IMR-90 (cell line): ENCODE results near the gene PLAA. TPM values are rescaled to one million over a fixed set of nuclear protein-coding genes. Genes with fewer than 3 reads are reported as not detected.
A peak's percentile ranks its signal among the peaks of the same experiment; 100 is the strongest.

Experiments used
- ATAC-seq: fragments of 200-7000 bp; cut with Tn5 transposase; 2 replicates; pipeline ENCODE4 v1.9.1; 2020; ENCODE audit warnings: low read depth, mild to moderate bottlenecking, moderate library complexity
- BruUV-seq: library from RNA; stranded (reverse); fragments of 400-500 nt; replicated peaks from 2 replicates; lab custom pipeline; 2021; lab: Mats Ljungman, UMichigan
- CTCF ChIA-PET: fragments of 300-600 bp; formaldehyde crosslinking; extraction: SDS; loops from one replicate; lab custom pipeline; 2021; ENCODE audit warnings: antibody characterized with exemption; lab: Yijun Ruan, JAX
- POLR2A ChIA-PET: fragments of 300-600 bp; sonication (Branson Sonifier 250); formaldehyde crosslinking; loops from one replicate; lab custom pipeline; 2022; ENCODE audit warnings: antibody characterized with exemption; ENCODE audit not compliant: unreplicated experiment; lab: Charles Lee
- DNase-seq: peaks from one replicate; pipeline ENCODE4 v3.0.0; 2013
- H2AFZ ChIP-seq: replicated peaks from 2 replicates; pipeline ENCODE3; 2013; ENCODE audit warnings: low read length, mild to moderate bottlenecking; ENCODE audit not compliant: poor library complexity
- H2AK5ac ChIP-seq: 2 replicates; pipeline ENCODE4 v1.6.1; 2013; ENCODE audit warnings: low read depth, low read length, inconsistent platforms
- H2AK9ac ChIP-seq: replicated peaks from 2 replicates; pipeline ENCODE3; 2013; ENCODE audit warnings: mild to moderate bottlenecking, low read depth, low read length, moderate library complexity; ENCODE audit not compliant: poor library complexity
- H2BK120ac ChIP-seq: 2 replicates; pipeline ENCODE4 v1.6.1; 2013; ENCODE audit warnings: low read depth, low read length, inconsistent platforms
- H2BK15ac ChIP-seq: 3 replicates; pipeline ENCODE4 v1.6.1; 2013; ENCODE audit warnings: low read depth, low read length, inconsistent platforms
- H2BK20ac ChIP-seq: 2 replicates; pipeline ENCODE4 v1.6.1; 2013; ENCODE audit warnings: low read depth, mild to moderate bottlenecking, inconsistent platforms, low read length, moderate library complexity
- H2BK5ac ChIP-seq: 2 replicates; pipeline ENCODE4 v1.6.1; 2013; ENCODE audit warnings: mild to moderate bottlenecking, low read depth, low read length, inconsistent platforms; ENCODE audit not compliant: poor library complexity, severe bottlenecking
- H3K14ac ChIP-seq: replicated peaks from 2 replicates; pipeline ENCODE4 v1.6.1; 2013; ENCODE audit warnings: low read depth, low read length, inconsistent platforms
- H3K18ac ChIP-seq: 2 replicates; pipeline ENCODE4 v1.6.1; 2013; ENCODE audit warnings: low read depth, low read length, control low read depth
- H3K23ac ChIP-seq: 2 replicates; pipeline ENCODE4 v1.6.1; 2013; ENCODE audit warnings: low read depth, low read length, inconsistent platforms
- H3K27ac ChIP-seq: 2 replicates; pipeline ENCODE4 v1.5.1; 2013; ENCODE audit warnings: mild to moderate bottlenecking, control low read depth, low read length; ENCODE audit not compliant: insufficient read depth
- H3K27me3 ChIP-seq: 2 replicates; pipeline ENCODE4 v1.6.1; 2013; ENCODE audit warnings: low read length; ENCODE audit not compliant: control insufficient read depth, insufficient read depth
- H3K36me3 ChIP-seq: 2 replicates; pipeline ENCODE4 v1.6.1; 2013; ENCODE audit warnings: low read length, mixed read lengths; ENCODE audit not compliant: control insufficient read depth, insufficient read depth
- H3K4ac ChIP-seq: 2 replicates; pipeline ENCODE4 v1.6.1; 2013; ENCODE audit warnings: low read depth, low read length, inconsistent platforms
- H3K4me1 ChIP-seq: 2 replicates; pipeline ENCODE4 v1.6.1; 2013; ENCODE audit warnings: low read length, mixed read lengths; ENCODE audit not compliant: control insufficient read depth, insufficient read depth
- H3K4me2 ChIP-seq: 2 replicates; pipeline ENCODE4 v1.6.1; 2013; ENCODE audit warnings: low read depth, mild to moderate bottlenecking, control low read depth, low read length, moderate library complexity
- H3K4me3 ChIP-seq: 2 replicates; pipeline ENCODE4 v1.5.1; 2013; ENCODE audit warnings: low read depth, mild to moderate bottlenecking, control low read depth, low read length, moderate library complexity; ENCODE audit not compliant: insufficient read depth
- H3K56ac ChIP-seq: 2 replicates; pipeline ENCODE4 v1.6.1; 2013; ENCODE audit warnings: low read length, inconsistent platforms; ENCODE audit not compliant: insufficient read depth; ENCODE audit errors: extremely low read depth
- H3K79me1 ChIP-seq, 2 experiments: 2 replicates each; pipeline ENCODE4 v1.6.1; 2013; ENCODE audit warnings: low read length in 2 of 2, inconsistent platforms in 1 of 2, low read depth in 1 of 2
- H3K9ac ChIP-seq: 2 replicates; pipeline ENCODE4 v1.6.1; 2013; ENCODE audit warnings: low read depth, low read length, control low read depth
- H3K9me1 ChIP-seq: 2 replicates; pipeline ENCODE4 v1.6.1; 2013; ENCODE audit warnings: low read length, inconsistent platforms; ENCODE audit not compliant: insufficient read depth
- H3K9me3 ChIP-seq: 2 replicates; pipeline ENCODE4 v1.6.1; 2013; ENCODE audit warnings: low read length; ENCODE audit not compliant: control insufficient read depth, insufficient read depth
- H4K20me1 ChIP-seq: 2 replicates; pipeline ENCODE4 v1.6.1; 2013; ENCODE audit warnings: low read length, inconsistent platforms; ENCODE audit not compliant: insufficient read depth
- H4K5ac ChIP-seq: 2 replicates; pipeline ENCODE4 v1.6.1; 2013; ENCODE audit warnings: mild to moderate bottlenecking, low read depth, low read length, control low read depth
- H4K8ac ChIP-seq, 2 experiments: 2 replicates each; pipeline ENCODE4 v1.6.1; 2013; ENCODE audit warnings: low read depth in 2 of 2, low read length in 2 of 2, control low read depth in 1 of 2, inconsistent platforms in 1 of 2
- H4K91ac ChIP-seq: 2 replicates; pipeline ENCODE4 v1.6.1; 2013; ENCODE audit warnings: low read depth, low read length, inconsistent platforms; ENCODE audit not compliant: insufficient read depth
- CEBPB ChIP-seq: IDR thresholded peaks from 2 replicates; pipeline ENCODE4 v1.6.1; 2012; ENCODE audit warnings: low read depth, low read length, improper control_type of control experiment
- MAFK ChIP-seq: IDR thresholded peaks from 2 replicates; pipeline ENCODE4 v1.6.1; 2012; ENCODE audit warnings: low read depth, low read length, improper control_type of control experiment
- WGBS, 2 experiments: methylation state at CpG; one replicate each; pipeline versions ENCODE4 v1.1.5 to v1.1.7; 2013; ENCODE audit warnings: missing lambda C conversion rate in 2 of 2; ENCODE audit not compliant: insufficient read length in 1 of 2; ENCODE audit errors: extremely low coverage in 2 of 2; 5-methylcytosine and 5-hydroxymethylcytosine counted together
- dilution Hi-C: fragments of 300-500 bp; cut with HindIII; formaldehyde crosslinking; loops from one replicate; pipeline ENCODE4 v1.14.3; 2018; ENCODE audit warnings: low sequenced_read_pairs; ENCODE audit not compliant: unreplicated experiment
- in situ Hi-C: fragments of 300-500 bp; cut with MboI; formaldehyde crosslinking; loops from 3 replicates; pipeline ENCODE4 v1.14.3; 2019; ENCODE audit warnings: low sequenced_read_pairs, inconsistent platforms, mixed read lengths
- intact Hi-C: fragments of 100-400 bp; cut with micrococcal nuclease; formaldehyde crosslinking; loops from 2 replicates; pipeline ENCODE4 v1.10.0; 2022
- polyA plus RNA-seq, 3 experiments: library from polyadenylated mRNA; depleted of rRNA; stranded (reverse); fragments of >200 nt; gene quantifications; 2 replicates each; pipeline ENCODE4 v1.2.3, GENCODE V29; 2012; ENCODE audit warnings: low replicate concordance in 1 of 3
- total RNA-seq: library from RNA; depleted of rRNA; stranded (reverse); fragments of >200 nt; gene quantifications from 2 replicates; pipeline ENCODE4 v1.2.3, GENCODE V29; 2012

The PLAA gene
- total and polyA plus RNA-seq, 2 of the 4 experiments (the other 2 are of a cell fraction) = 18.2 to 24.4 TPM

DNA sequence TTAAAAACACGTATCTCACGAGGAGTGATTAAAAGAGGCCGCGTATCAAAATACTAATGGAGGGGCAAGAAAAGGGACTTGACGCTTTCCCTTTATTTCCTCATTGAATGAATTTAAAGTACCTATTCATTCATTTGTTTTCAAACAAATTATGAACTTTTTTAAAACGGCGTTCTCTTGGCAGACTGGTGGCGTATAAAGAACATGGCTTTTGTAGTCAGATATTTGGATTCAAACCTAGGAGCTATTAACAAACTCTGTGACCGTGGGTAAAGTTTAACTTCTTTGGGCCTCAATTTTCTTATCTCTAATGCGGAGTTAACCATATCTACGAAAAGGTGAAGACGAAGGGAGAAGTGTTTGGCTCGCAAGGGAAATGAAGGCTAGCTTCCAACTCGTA, 55.3 kb downstream of the PLAA start:
- in situ Hi-C loops = no loop called here
- no CpG with 5 or more reads among the region's 14 CpGs for WGBS, 2 experiments
- H2AK5ac ChIP-seq = no peak overlapping the region
- ATAC-seq (no peak), DNase-seq (no peak)
- no peaks in the 10 kb centered on the region for H3K9me1 ChIP-seq
- H3K9ac ChIP-seq = peak overlapping the region; percentile 75
- POLR2A ChIA-PET = no interaction called here
- no peak overlapping the region for H4K5ac ChIP-seq
- no peak overlapping the region for H2BK20ac ChIP-seq
- H3K56ac ChIP-seq = peak overlapping the region; percentile 35
- H2BK5ac ChIP-seq = peak overlapping the region; percentile 77
- BruUV-seq = TSS peak; percentile 41
- H2BK120ac ChIP-seq = no peak overlapping the region
- peak overlapping the region; percentile 55 for H3K4me2 ChIP-seq
- dilution Hi-C loops = no loop called here
- peak overlapping the region; percentile 38; the same call in 1 of the 2 replicates for H3K27ac ChIP-seq
- peaks cover 2% of the 10 kb centered on the region; the same call in 1 of the 2 replicates for H4K20me1 ChIP-seq
- peak overlapping the region; percentile 84 for H3K4me3 ChIP-seq
- H3K9me3 ChIP-seq = no peaks in the 10 kb centered on the region
- H2AFZ ChIP-seq = no peak overlapping the region
- no peak overlapping the region for H2AK9ac ChIP-seq
- CTCF ChIA-PET = interaction anchor here (0.6 to 0.8 kb wide), 2 partner anchors 8 to 1576 kb away, joined by 3 to 4 read pairs; no protein-coding TSS in a partner anchor
- H3K14ac ChIP-seq = peak overlapping the region; percentile 39; the same call in 1 of the 2 replicates
- no peak overlapping the region for H3K18ac ChIP-seq
- no peaks in the 10 kb centered on the region for H3K36me3 ChIP-seq
- peak overlapping the region; percentile 24; the same call in 1 of the 2 replicates for H3K4ac ChIP-seq
- no peaks in the 10 kb centered on the region for H3K4me1 ChIP-seq
- no peak overlapping the region for H4K91ac ChIP-seq
- peaks cover 0 to 24% of the 10 kb centered on the region in 2 experiments; a peak in 3 of 4 replicates for H3K79me1 ChIP-seq
- no peak overlapping the region for H2BK15ac ChIP-seq
- peak overlapping the region; percentile 86 to 92; a peak in 2 of 4 replicates for H4K8ac ChIP-seq
- TF ChIP-seq CEBPB = no peak
- TF ChIP-seq MAFK = no peak
- H3K27me3 ChIP-seq = no peaks in the 10 kb centered on the region
- peak overlapping the region; percentile 26; the same call in 1 of the 2 replicates for H3K23ac ChIP-seq
- intact Hi-C loops = loop anchor here (1.0 to 10.0 kb wide), 3 partner anchors 55 to 385 kb away; partner anchors contain the start of gene PLAA
